ENCODE data around the gene ZDHHC11B.
"Not testable (repeated sequence)": the region's sequence is repeated elsewhere in the genome, so short reads cannot be mapped to it uniquely, and the experiment has no call there.

The ZDHHC11B gene, protein sequence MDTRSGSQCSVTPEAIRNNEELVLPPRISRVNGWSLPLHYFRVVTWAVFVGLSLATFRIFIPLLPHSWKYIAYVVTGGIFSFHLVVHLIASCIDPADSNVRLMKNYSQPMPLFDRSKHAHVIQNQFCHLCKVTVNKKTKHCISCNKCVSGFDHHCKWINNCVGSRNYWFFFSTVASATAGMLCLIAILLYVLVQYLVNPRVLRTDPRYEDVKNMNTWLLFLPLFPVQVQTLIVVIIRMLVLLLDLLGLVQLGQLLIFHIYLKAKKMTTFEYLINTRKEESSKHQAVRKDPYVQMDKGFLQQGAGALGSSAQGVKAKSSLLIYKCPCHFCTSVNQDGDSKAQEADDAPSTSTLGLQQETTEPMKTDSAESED

DNA sequence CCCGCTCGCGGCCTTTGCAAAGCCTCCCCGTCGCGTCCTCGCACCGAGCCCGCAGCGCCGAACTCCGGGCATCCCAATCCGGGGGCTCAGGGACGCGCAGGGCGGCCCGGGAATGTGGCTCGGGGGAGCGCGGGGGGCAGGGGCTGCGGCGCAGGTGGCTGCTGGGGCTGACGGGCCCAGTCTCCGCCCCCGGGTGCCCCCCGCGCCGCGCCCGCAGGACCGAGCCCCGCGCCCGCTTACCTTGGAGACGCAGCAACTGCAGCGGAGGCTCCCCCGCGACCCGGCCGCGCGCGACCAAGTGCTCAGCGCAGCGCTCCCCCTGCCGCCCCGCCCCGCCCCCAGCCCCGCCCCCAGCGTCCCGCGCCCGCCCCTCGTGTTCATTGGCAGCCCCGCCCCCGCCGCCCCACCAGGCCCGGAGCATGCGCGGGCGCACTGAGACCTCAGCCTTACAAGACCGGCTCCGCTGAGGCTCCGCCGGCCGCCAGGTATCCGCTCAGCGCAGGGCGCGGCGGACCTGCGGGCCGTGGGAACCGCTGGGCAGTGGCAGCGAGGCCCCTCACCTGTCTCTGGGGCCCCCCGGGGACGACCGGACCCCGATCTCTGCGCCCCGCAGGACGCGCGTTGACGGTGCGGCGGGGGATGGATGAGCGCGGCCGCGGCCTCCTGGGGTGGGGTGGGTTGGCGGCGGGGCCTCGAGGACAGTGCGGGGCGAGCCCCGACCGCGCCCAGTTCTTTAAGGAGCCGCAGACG is at the start of gene ZDHHC11B:
ZDHHC11B (minus strand) TSS at position 302 of the 750 bp plus-strand sequence. CDS start 17,810 bp downstream, outside the sequence.
- peak; percentile 14 for DNase-seq

DNA sequence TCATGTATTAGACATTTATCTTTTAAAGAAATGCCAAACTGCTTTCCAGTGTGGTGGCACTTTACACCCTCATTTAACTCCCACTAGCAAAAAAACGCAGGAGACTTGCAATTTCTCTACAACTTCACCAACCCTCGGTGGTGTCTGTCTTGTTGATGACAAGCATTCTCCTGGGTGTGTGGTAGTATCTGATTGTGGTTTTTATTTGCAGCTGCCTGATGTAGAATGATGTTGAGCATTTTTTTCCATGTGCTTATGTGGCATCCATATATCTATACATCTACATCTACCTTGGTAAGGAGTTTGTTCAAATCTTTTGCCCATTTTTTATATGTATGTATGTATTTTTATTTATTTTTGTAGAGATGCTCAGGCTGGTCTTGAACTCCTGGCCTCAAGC is 49.5 kb upstream of the ZDHHC11B start:
- DNase-seq: not testable (repeated sequence)

DNA sequence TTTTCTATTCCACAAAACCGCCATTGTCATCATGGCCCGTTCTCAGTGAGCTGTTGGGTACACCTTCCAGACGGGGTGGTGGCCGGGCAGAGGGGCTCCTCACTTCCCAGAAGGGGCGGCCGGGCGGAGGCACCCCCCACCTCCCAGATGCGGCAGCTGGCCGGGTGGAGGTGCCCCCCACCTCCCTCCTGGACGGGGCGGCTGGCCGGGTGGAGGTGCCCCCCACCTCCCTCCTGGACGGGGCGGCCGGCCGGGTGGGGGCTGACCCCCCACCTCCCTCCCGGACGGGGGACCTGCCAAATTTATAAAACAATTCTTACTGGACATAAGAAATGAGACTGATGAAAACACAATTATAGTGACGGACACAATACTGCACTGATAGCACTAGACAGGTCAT is 43.7 kb upstream of the ZDHHC11B start:
- not testable (repeated sequence) for DNase-seq

DNA sequence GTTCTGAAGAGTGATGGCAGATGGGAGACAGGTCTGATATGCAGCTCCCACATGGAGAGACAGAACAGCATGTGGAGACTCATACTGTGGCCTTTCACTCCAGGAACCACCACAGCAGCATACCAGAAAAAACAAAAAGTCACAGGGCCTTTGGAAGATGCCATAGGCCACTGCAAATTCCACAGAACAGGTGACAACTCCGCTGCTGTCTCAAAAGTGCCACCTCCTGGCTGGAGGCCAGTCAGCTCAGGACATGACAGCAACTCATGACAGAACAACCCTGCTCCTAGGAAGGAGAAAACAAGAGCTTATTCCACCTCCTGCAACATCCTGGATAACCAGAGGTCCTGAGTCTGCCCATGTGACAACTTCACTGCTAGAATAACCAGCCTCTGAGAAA is 41.0 kb upstream of the ZDHHC11B start:
- DNase-seq: not testable (repeated sequence)

DNA sequence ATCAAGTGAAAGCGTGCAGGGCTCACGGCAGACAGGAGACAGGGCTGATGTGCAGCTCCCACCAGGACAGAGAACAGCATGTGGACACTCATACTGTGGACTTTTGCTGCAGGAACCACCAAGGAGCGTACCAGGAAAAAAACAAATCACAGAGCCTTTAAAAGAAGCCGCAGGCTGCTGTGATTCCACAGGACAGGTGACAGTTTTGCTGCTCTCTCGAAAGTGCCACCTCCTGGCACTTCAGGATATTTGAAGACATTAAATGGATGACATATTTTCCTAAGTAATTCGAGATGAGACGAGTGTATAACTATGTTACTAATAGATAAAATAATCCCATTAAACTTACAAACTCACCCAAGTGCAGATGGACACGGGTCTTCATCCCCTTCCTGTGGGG is 37.0 kb upstream of the ZDHHC11B start:
- no peak for DNase-seq

DNA sequence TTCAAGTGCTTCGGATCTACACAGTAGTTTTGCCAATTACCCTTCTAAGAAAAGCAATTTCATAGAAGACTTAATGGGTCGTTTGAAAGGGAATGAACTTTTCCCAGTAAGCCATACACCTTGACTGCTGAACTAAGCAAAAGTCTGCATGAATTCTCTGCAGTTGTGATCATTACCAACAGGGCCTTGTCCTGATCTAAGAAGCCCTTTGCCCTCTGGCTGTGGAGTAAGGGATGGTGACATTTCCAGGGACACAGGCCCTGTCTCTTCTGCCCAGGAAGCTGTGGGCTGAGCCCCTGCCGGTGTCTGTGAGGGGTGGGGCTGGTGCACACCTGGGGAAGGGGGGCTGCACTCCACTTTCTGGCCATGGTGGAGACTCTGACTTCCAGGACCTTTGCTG is 35.7 kb upstream of the ZDHHC11B start:
- no peak for DNase-seq

DNA sequence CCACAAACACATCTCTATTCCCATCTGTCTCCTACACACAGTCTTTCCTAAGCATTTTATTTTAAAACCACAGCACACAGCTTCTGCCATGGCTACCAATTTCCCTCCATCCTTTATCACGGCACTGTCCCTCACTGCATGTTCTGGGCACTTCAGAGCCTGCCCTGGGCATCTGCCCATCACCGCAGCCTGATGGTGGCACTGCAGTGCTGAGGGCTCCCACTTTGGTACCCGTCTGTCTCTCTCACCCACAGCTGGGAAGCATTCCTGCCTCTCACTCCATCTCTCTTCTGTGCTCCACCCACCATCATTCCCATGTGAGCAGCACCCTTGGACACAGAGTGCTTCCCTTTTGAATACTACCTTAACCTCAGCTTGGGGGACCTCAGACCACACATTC is 34.5 kb upstream of the ZDHHC11B start:
- DNase-seq: no peak

DNA sequence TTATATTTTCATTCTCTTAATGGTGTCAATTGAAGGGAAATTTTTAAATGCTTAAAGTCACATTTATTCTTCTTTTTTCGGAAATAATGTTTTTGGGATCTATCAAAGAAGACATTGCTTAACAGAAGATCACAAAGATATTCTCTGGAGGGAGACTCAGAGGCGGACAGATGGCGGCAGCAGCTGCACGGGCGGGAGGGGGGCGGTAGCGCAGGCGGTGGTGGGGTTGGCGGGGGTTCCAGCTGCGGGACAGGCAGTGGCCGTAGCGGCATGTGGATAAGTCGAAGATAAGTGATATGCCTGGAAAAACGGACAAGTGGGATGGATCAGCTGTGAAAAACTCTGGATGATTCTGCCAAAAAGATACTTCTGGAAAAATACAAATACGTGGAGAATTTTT is 31.6 kb upstream of the ZDHHC11B start:
- DNase-seq: no peak

DNA sequence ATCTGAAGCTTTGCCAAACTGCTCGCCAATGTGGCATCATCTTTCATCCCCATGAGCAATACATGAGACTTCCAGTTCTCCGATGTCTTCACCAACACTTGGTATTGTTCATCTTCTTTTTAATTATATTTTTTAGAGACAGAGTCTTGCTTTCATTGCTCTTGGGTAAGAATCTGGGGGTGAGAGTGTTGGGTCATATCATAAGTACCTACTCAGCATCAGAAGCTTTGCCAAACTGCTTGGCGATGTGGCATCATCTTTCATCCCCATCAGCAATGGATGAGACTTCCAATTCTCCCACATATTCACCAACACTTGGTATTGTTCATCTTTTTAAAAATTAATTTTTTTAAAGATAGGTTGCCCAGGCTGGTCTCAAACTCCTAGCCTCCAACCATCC is 30.9 kb upstream of the ZDHHC11B start:
- no peak for DNase-seq

DNA sequence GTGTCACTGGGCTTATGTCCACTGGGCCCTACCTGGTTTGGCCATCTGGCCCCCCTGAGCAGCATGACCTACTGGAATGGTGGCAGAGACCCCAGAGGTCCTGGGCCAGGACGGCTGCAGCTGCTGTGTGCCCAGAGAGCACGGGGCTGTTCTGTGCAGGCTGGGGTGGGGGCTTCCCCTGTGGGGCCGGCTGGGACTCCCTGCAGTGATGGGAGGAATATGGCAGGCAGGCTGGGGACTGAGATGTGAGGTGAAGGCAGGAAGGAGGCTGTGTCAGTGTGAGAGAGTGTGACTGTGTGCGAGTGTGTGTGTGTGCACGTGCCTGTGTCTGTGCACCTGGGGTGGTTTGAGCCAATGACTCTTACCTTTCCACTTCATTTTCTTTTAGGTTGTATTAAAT is 29.0 kb upstream of the ZDHHC11B start:
- not testable (repeated sequence) for DNase-seq

DNA sequence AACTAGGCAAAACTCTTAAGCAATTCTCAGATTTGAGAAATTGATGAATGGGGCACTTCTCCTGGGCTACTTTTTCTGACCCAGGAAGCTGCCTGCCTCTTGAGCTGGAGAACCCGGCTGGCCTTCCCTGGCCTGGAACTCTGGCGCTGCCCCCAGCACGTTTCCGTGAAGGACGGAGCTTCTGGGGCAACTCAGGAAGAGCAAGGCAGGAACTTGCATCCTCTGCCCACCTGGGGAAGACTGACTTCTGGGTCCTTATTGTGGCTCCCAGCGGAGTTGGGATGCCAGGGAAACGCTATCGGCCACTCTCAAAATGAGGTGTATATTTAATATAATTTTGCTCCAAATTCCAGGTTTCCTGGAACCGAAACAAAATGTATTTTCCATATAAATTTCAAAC is 26.9 kb upstream of the ZDHHC11B start:
- DNase-seq: not testable (repeated sequence)

DNA sequence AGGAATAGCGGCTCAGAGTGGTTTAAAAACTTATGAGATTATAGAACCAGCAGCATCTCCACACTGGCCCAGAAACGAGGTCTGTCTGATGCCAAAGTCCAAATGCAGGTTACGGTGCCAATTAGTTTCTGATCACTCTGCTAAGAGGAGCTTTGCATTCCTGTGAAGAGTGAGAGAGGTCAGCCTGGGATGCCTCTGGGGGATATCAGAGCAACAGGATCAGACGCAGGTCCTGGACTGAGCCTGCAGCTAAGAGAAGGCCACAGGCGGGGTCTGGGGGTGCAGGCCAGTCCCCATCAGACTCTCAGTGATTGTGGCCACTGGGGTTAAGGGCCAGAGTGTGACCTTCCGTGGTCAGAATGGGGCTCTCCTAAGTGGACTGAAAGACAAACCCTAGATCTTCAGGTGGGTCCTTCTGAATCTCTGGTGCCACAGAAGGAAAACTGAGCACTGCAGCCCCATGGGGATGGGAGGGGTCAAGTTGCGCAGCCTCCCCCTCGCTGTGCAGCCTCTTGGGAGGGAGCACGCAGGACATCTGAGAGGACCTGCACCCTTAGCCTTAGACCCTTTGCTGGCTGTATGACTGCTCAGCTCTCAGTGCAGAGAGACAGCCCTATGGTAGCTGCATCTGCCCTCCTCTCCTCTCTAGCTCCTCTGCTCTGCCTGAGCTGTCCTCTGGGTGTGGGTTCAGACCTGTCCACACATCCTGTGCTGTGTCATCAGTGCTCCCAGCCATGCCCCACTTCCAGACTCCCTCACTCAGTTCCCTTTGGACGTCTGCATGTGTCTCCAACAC is 23.4 kb upstream of the ZDHHC11B start:
- not testable (repeated sequence) for DNase-seq

DNA sequence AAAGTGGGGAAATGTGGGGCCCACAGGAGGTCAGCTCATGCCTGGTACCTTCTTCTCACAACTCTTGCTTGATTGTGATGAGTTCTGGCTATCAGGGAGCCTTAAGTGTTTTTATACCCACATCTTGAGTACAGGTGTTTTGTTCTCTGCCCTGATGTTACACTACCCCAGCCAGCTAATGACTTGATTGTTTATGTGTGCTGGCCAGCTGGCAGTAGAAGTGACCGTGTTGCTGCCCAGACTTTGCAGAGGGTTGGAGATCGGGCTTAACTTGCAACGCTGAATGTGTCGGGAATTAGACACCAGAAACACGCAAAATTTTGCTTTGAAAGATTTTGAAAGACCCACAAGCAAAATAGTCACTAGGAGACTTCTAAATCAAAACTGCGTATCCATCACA is 16.9 kb upstream of the ZDHHC11B start:
- DNase-seq: no peak

DNA sequence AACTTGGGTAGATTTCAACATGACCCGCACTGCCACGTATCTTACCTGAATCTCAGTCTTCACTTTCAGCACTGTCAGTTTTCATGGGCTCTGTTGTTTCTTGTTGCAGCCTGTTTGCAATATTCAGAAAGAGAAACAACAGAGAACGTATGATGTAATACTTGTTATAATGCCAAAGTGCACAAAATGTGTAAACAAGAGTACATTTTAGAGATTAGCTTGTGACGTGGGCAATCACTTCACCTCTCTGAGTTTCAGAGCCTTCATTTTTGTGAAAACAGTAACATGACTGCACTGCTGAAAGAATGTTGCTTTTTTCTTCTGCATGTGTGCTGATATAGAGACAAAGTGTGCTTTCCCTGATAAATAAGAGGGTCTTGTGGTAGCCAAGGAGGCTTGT is 16.5 kb upstream of the ZDHHC11B start:
- not testable (repeated sequence) for DNase-seq

DNA sequence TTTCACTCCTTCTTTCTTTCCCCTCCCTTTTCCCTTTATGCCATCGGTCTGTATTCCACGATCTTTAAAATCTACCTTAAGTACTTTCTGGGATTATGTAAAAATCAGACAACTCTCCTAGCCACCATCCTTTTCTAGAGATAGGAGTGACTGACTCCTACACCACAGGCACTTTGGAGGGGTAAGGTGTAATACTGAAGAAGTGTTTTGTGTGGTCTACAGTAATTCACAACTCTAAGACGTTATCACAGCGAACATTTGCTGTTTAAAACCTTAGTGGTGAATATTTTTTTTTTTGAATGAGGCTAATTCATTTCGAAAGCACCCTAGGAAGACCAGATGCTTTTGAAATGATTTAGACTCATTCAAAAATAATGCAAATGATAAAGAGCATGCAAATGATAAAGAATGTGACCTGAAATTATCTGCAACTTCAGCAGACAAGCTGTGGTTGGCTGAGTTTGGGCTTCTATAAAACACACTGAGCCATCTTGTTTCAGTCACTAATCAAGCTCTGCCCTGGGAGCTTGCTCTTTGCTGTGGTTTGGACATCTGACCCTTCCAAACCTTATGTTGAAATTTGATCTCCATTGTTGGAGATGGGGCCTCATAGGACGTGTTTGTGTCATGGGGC is 14.1 kb upstream of the ZDHHC11B start:
- not testable (repeated sequence) for DNase-seq

DNA sequence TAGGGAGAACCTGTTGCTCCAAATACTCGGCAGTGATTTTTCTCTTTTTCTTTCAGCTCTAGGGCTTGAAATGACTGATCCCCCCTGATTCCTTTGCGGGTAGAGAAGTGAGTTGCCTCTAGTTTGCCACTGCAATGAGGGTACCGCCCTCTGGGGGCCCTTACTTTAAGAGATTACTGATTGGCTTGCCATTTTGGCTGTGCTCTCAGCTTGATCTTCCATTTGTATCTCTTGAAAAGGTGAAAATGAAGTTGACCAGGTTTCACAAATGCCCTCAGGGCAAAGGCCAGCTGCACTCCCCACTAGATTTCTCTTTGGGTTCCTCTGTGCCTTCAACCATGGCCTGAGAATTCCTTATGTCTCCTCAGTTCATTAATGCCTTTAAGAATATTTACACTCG is 13.5 kb upstream of the ZDHHC11B start:
- not testable (repeated sequence) for DNase-seq

DNA sequence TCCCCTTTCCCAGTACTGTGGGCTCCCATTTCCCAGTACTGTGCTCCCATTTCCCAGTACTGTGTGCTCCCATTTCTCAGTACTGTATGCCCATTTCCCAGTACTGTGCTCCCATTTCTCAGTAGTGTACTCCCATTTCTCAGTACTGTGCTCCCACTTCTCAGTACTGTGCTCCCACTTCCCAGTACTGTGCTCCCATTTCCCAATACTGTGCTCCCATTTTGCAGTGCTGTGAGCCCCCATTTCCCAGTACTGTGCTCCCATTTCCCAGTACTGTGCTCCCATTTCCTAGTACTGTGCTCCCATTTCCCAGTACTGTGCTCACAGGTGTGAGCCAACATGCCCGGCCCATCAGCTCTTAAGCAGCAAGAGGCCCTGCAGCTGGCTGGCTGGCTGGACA is 11.3 kb upstream of the ZDHHC11B start:
- DNase-seq: not testable (repeated sequence)

DNA sequence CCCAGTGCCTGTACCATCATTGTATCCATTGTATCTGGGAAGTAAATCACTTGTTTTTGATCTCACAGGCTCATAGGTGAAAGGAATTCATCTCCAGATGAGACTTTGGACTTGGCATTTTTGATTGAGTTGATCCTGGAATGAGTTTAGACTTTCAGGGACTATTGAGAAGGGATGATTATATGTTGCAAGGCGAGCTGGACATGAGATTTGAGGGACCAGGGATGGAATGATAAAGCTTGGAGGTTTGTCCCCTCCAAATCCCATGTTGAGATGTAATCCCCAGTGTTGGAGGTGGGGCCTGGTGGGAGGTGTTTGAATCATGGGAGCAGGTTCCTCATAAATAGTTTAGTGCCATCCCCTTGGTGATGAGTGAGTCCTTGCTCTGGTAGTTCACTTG is 10.4 kb upstream of the ZDHHC11B start:
- DNase-seq: not testable (repeated sequence)

DNA sequence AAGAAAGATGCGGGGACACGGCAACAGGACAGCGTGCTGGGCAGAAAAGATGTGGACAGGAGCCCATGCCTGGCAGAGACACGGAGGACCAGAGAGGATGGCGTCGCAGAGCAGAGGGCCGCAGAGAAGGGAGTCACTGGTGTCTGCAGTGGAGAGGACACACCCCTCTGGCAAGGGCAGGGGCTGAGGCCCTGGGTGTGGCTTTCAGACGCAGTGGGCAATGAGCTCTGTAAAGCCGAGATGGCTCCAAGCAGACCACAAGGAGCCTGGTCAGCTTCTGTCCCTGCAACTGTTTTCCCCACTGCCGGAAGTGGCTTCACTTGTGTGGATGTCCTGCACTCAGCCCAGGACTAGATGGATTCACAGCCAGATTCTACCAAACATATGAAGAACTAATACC is 4.2 kb upstream of the ZDHHC11B start:
- not testable (repeated sequence) for DNase-seq

DNA sequence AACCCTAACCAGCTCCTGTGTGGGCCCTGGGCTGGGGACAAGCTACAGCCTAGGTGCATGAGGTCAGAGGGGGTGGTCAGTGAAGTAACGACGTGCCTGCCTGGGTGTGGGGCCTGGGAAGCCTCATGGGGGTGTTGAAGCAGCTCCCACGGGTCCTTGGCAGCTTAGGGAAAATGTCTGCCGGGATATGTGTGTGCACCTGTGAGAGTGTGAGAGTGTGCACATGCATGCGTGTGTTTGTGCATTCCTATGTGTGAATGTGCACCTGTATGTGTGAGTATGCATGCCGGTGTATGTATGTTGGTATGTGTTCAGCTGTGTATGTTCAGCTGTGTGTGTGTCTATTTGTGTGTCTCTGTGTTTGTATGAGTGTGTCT is 3.3 kb upstream of the ZDHHC11B start:
- DNase-seq: not testable (repeated sequence)

DNA sequence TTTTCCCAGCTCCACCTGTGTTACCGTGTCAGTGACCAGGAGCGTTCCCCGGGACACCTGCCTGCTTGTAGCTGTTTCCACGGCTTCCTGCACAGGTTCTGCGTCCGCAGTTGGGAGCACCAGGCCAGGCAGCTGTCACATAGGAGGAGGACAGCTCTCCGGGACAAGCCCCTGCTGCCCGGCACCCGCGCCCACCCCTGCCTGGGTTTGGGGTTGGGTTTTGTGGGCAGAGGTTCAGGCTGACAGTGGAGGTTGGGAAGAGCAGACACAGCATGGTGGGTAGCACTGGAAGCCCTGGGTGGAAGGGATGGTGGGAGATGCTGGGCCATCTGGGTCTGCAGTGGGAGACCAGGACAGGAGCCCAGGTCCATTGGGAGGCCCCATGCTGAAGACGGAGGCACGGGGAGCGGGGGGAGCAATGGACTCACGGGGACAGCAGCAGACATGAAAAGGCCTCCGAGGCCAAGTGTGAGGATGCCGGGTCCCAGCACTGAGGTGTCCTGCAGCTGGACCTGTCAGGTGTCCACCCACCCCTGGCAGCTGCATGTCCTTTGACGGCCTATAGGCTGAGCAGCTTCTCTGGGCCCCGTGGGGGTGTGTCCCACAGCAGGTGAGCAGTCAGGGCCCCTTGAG is 2.8 kb upstream of the ZDHHC11B start:
- DNase-seq: not testable (repeated sequence)

DNA sequence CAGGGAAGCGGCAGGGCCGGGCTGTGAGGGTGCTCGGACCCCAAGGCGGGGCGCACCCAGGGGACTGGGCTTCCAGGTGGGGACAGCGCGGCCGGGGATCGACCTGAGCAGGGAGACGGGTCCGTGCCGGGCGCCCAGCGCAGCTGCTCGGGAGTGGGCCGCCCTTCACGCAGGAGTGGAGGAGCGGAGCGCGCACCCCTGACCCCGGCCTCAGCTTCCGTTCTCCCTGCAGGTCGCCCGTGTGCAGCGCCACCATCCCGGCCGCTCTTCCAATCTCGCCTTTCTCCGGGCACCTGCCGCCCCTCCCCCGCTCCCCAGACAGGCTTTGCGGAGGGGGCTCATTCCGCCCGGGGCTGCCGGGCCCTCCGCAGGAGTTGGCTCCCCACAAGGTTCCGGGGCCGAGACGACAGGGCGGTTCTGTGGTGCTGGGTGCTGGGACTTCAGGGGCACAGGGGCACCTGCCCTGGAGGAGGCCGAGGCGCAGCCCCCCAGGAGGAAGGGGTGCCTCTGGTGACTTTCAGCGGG is 714 bp upstream of the ZDHHC11B start:
- peak; percentile 1 for DNase-seq
